ENCODE data around the gene RGS7.

The RGS7 gene

DNA sequence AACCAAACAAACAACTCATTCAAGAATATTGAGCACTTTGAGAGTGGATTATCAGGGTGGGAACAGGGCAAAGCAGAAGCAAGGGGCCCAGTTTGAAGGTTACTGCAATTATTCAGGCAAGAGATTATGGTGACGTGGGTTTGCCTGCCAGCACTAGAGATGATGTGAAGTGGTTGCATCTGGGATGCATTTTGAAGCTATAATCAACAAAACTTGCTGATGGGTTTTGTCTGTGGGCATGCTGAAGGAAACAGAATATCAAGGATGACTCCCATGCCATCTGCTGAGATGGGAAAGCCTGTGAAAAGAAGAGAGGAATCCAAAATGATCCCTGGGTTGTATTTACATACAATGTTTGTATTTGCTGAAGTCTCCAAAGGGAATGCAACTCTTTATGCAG, 520.7 kb downstream of the RGS7 start:
- DNase-seq (ENCODE audit: low read depth) = no peak
- H3K4me3 ChIP-seq (ENCODE audit: low read depth, low read length) = no peak overlapping the region
- TF ChIP-seq, protein P1, sequence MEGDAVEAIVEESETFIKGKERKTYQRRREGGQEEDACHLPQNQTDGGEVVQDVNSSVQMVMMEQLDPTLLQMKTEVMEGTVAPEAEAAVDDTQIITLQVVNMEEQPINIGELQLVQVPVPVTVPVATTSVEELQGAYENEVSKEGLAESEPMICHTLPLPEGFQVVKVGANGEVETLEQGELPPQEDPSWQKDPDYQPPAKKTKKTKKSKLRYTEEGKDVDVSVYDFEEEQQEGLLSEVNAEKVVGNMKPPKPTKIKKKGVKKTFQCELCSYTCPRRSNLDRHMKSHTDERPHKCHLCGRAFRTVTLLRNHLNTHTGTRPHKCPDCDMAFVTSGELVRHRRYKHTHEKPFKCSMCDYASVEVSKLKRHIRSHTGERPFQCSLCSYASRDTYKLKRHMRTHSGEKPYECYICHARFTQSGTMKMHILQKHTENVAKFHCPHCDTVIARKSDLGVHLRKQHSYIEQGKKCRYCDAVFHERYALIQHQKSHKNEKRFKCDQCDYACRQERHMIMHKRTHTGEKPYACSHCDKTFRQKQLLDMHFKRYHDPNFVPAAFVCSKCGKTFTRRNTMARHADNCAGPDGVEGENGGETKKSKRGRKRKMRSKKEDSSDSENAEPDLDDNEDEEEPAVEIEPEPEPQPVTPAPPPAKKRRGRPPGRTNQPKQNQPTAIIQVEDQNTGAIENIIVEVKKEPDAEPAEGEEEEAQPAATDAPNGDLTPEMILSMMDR (IDR thresholded peaks at IDR 0.05; ENCODE audit: insufficient read depth, low read depth, low read length, missing control alignments) = no peak

DNA sequence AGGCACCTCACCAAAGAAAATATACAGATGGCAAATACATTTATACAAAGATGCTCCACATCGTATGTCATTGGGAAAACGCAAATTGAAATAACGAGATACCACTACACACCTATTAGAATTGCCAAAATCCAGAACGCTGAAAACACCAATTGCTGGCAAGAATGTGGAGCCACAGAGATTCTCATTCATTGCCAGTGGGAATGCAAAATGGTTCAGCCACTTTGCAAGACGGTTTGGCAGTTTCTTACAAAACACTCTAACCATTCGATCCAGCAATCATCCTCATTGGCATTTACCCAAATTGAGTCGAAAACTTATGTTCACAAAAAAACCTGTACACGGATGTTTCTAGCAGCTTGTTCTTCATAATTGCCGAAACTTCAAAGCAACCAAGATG, 521.7 kb downstream of the RGS7 start:
- no peak for DNase-seq (ENCODE audit: low read depth)

DNA sequence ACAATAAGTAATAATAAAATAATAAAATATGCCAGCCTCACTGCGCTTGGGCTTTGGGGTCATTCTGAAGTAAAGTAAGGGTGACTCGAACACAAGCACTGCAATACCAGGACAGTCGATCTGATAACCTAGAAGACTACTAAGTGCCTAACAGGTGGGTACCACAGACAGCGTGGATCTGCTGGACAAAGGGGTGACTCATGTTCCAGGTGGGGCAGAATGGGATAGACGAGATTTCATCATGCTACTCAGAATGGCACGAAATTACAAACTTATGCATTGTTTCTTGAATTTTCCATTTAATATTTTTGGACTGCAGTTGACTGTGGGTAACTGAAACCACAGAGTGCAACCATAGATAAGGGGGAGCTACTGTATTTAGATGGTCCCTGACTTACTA, 523.9 kb downstream of the RGS7 start:
- DNase-seq (ENCODE audit: low read depth) = no peak
- TF ChIP-seq, protein P1 (IDR thresholded peaks at IDR 0.05; ENCODE audit: insufficient read depth, low read depth, low read length, missing control alignments) = no peak
- H3K4me3 ChIP-seq (ENCODE audit: low read depth, low read length) = no peak overlapping the region

More for the DNA sequence above, 521.7 kb downstream of the RGS7 start:
- no peak overlapping the region for H3K4me3 ChIP-seq (ENCODE audit: low read depth, low read length)
- TF ChIP-seq, protein P1 (IDR thresholded peaks at IDR 0.05; ENCODE audit: insufficient read depth, low read depth, low read length, missing control alignments) = no peak

DNA sequence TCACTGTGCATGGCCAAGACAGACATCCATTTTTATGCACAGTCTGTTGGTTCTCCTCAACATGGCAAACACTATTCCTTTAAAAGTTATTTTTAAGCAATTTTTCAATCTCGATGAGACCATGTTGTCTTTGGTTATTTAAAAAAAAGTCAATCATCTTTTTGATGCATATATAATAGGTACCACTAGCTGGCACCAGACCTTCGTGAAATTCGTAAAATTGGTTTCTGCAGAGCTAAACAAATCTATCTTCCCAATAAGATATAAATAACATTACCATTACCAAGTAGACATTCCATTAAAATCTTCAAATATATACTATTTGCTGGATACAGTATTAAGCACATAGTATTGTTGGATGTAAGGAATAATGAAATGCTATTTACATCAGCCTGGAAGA, 525.1 kb downstream of the RGS7 start:
- DNase-seq (ENCODE audit: low read depth) = no peak
- TF ChIP-seq, protein P1 (IDR thresholded peaks at IDR 0.05; ENCODE audit: insufficient read depth, low read depth, low read length, missing control alignments) = no peak
- no peak overlapping the region for H3K4me3 ChIP-seq (ENCODE audit: low read depth, low read length)

DNA sequence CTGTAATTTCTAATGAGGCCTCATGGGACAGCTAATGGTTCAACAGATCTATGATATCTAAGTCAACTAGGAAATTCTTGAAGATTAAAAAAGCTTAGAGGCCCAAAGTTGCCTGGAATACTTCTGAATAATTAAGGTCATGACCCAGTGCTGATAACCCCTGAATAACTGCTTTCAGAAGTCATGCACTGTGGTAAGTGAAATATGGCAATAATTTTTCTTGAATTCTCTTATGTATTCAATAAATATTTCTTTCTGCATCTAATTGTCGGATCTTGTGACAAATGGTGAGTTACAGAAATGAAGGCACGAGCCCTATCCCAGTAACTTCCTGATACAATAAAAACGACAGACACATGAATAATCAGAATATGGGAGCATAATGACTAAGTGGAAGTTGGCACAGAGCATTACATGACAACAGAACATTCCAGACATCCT, 525.8 kb downstream of the RGS7 start:
- no peak for DNase-seq (ENCODE audit: low read depth)
- TF ChIP-seq, protein P1 (IDR thresholded peaks at IDR 0.05; ENCODE audit: insufficient read depth, low read depth, low read length, missing control alignments) = no peak
- H3K4me3 ChIP-seq (ENCODE audit: low read depth, low read length) = no peak overlapping the region

DNA sequence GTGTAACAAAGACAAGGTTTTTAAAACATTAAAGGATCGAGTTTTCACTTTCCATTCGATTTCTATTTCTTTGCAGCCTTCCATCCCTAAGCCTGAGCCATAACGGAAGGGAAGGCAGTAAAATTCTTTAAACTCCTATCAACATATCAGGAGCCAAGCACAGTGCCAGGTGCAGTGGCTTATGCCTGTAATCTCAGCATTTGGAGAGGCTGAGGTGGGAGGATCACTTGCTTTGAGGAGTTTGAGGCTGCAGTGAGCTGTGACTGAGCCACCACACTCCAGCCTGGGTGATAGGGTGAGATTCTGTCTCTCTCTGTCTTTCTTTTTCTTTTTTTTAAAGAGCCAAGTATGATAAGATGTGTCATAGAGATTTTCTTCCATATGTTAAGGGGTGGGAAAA, 527.5 kb downstream of the RGS7 start:
- DNase-seq (ENCODE audit: low read depth) = no peak
- TF ChIP-seq, protein P1 (IDR thresholded peaks at IDR 0.05; ENCODE audit: insufficient read depth, low read depth, low read length, missing control alignments) = no peak
- no peak overlapping the region for H3K4me3 ChIP-seq (ENCODE audit: low read depth, low read length)

DNA sequence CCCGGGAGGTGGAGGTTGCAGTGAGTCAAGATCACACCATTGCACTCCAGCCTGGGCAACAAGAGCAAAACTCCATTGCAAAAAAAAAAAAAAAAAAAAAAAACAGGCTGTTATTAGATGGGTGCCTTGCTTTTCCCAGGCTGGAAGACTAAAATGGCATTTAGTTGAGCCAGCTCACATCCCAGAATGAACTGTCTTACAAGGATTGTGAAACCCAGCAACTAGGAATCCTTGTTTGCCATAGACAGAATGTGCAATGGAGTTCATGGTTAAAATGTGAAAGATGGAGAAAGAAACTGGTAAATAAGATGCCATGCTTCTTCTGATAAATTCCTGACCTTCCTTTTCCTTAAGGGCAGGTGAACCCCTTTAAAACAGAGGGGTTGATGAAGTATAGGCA, 529.2 kb downstream of the RGS7 start:
- H3K4me3 ChIP-seq (ENCODE audit: low read depth, low read length) = no peak overlapping the region
- TF ChIP-seq, protein P1 (IDR thresholded peaks at IDR 0.05; ENCODE audit: insufficient read depth, low read depth, low read length, missing control alignments) = no peak
- no peak for DNase-seq (ENCODE audit: low read depth)
